Neural crest cell (in vitro differentiated cells): ENCODE data around the gene NPAS3. TPM values are rescaled to one million over a fixed set of nuclear protein-coding genes. Genes with fewer than 3 reads are reported as not detected.

Source experiments
- DNase-seq: peaks from one replicate; pipeline ENCODE4 v3.0.0; 2021; ENCODE audit warnings: low read depth, mixed read lengths, low spot score
- H3K27ac Mint-ChIP-seq: one replicate; pipeline ENCODE4 v1.8.0; 2021; ENCODE audit warnings: mild to moderate bottlenecking, mixed read lengths; ENCODE audit not compliant: unreplicated experiment
- H3K27me3 Mint-ChIP-seq: 2 replicates; pipeline ENCODE4 v1.8.0; 2021; ENCODE audit warnings: low read depth, mild to moderate bottlenecking, mixed read lengths
- H3K36me3 Mint-ChIP-seq: 2 replicates; pipeline ENCODE4 v1.8.0; 2021; ENCODE audit warnings: low read depth, mild to moderate bottlenecking, mixed read lengths
- H3K4me1 Mint-ChIP-seq: 2 replicates; pipeline ENCODE4 v1.8.0; 2021; ENCODE audit warnings: mixed read lengths
- H3K4me3 Mint-ChIP-seq: one replicate; pipeline ENCODE4 v1.8.0; 2021; ENCODE audit warnings: mild to moderate bottlenecking, mixed read lengths
- H3K9me3 Mint-ChIP-seq: 2 replicates; pipeline ENCODE4 v1.8.0; 2021; ENCODE audit warnings: mixed read lengths
- CTCF ChIP-seq: fragments of 200-600 bp; sonication (generic); conservative IDR thresholded peaks from 2 replicates; pipeline ENCODE4 v1.5.0; 2021; ENCODE audit warnings: antibody characterized with exemption, mild to moderate bottlenecking
- total RNA-seq: library from RNA; stranded (reverse); gene quantifications from 2 replicates; pipeline ENCODE4 v1.2.1, GENCODE V29; 2021

Gene NPAS3
- total RNA-seq, 1 donor from 2014 or later = 18.2 TPM

GRCh38 chr14:33754261-33754660, 815.6 kb downstream of the NPAS3 start:
- Mint-ChIP-seq H3K4me3 (no peak overlapping the region), H3K36me3 (peaks cover 3% of the 10 kb centered on the region), H3K9me3 (peaks cover 6% of the 10 kb centered on the region), H3K27me3 (no peaks in the 10 kb centered on the region), H3K4me1 (peaks cover 14% of the 10 kb centered on the region), H3K27ac (no peak overlapping the region)
- TF ChIP-seq CTCF = no peak
- no peak for DNase-seq

- Mint-ChIP-seq H3K9me3 (peaks cover 6% of the 10 kb centered on the region), H3K27ac (no peak overlapping the region), H3K27me3 (no peaks in the 10 kb centered on the region), H3K36me3 (peaks cover 3% of the 10 kb centered on the region), H3K4me1 (peaks cover 14% of the 10 kb centered on the region), H3K4me3 (no peak overlapping the region)
- no peak for TF ChIP-seq CTCF
- no peak for DNase-seq
These were observed 816.7 kb downstream of the NPAS3 start for GRCh38 chr14:33755358-33755757.

GRCh38 chr14:33756833-33757232, 818.2 kb downstream of the NPAS3 start:
- no peak for TF ChIP-seq CTCF
- DNase-seq = no peak
- Mint-ChIP-seq H3K27ac (no peak overlapping the region), H3K27me3 (no peaks in the 10 kb centered on the region), H3K4me1 (peaks cover 20% of the 10 kb centered on the region), H3K4me3 (no peak overlapping the region), H3K36me3 (peaks cover 3% of the 10 kb centered on the region), H3K9me3 (peaks cover 6% of the 10 kb centered on the region)

GRCh38 chr14:33758547-33758946, 819.9 kb downstream of the NPAS3 start:
- TF ChIP-seq CTCF = no peak
- no peak for DNase-seq
- H3K4me3 Mint-ChIP-seq = no peak overlapping the region
- H3K27me3 Mint-ChIP-seq = no peaks in the 10 kb centered on the region
- peaks cover 31% of the 10 kb centered on the region for H3K4me1 Mint-ChIP-seq
- H3K27ac Mint-ChIP-seq = no peak overlapping the region
- peaks cover 6% of the 10 kb centered on the region for H3K9me3 Mint-ChIP-seq
- peaks cover 3% of the 10 kb centered on the region for H3K36me3 Mint-ChIP-seq

- TF ChIP-seq CTCF = no peak
- Mint-ChIP-seq H3K36me3 (peaks cover 3% of the 10 kb centered on the region), H3K4me1 (peaks cover 57% of the 10 kb centered on the region), H3K27me3 (no peaks in the 10 kb centered on the region), H3K4me3 (no peak overlapping the region), H3K9me3 (no peaks in the 10 kb centered on the region), H3K27ac (no peak overlapping the region)
- DNase-seq = no peak
These were observed 823.6 kb downstream of the NPAS3 start for GRCh38 chr14:33762161-33762851.
